ENCODE results near the gene MYO9B. TPM values are rescaled to one million over a fixed set of nuclear protein-coding genes. Genes with fewer than 3 reads are reported as not detected.
A peak's percentile ranks its signal among the peaks of the same experiment; 100 is the strongest.

The MYO9B gene
- total and polyA plus RNA-seq, 4 donors: 44.3 to 121 (median 97.2) TPM

- no peaks in the 10 kb centered on the region for H3K9me3 ChIP-seq (ENCODE audit: control insufficient read depth in 4 of 4, insufficient read depth in 3 of 4, low read length in 3 of 4)
- no peak for ATAC-seq (ENCODE audit: insufficient read depth, low FRiP score)
- H3K4me1 ChIP-seq (ENCODE audit: control insufficient read depth in 5 of 5, insufficient read depth in 5 of 5, low read length in 5 of 5): peaks cover 0 to 3% (median 0%) of the 10 kb centered on the region in 5 donors
- H3K4me3 ChIP-seq: no peak overlapping the region
- no peak for DNase-seq
- peaks cover 12 to 44% (median 24%) of the 10 kb centered on the region in 4 donors for H3K36me3 ChIP-seq (ENCODE audit: control insufficient read depth in 4 of 4, insufficient read depth in 4 of 4, low read length in 4 of 4)
- no peak overlapping the region for H3K27ac ChIP-seq (ENCODE audit: low read depth in 1 of 2, low read length in 1 of 2)
- H3K9ac ChIP-seq (ENCODE audit: insufficient read depth in 1 of 2, low read length in 2 of 2): no peak overlapping the region
- no peak for TF ChIP-seq CTCF (IDR thresholded peaks at IDR 0.05; ENCODE audit: control extremely low read depth, extremely low read depth)
- 95 to 96% methylated on average over 10 of the region's 10 CpGs for WGBS, 2 donors
- H3K27me3 ChIP-seq (ENCODE audit: control insufficient read depth in 3 of 3, insufficient read depth in 3 of 3, low read length in 2 of 3): no peaks in the 10 kb centered on the region
Observed at GRCh38 chr19:17153996-17154395, 78.4 kb downstream of the MYO9B start.

- DNase-seq: no peak
- Histone ChIP-seq H3K27me3 (ENCODE audit: control insufficient read depth in 3 of 3, insufficient read depth in 3 of 3, low read length in 2 of 3) (no peaks in the 10 kb centered on the region), H3K27ac (ENCODE audit: low read depth in 1 of 2, low read length in 1 of 2) (no peak overlapping the region), H3K9ac (ENCODE audit: insufficient read depth in 1 of 2, low read length in 2 of 2) (no peak overlapping the region), H3K36me3 (ENCODE audit: control insufficient read depth in 4 of 4, insufficient read depth in 4 of 4, low read length in 4 of 4) (peaks cover 23 to 53% (median 27%) of the 10 kb centered on the region in 4 donors), H3K9me3 (ENCODE audit: control insufficient read depth in 4 of 4, insufficient read depth in 3 of 4, low read length in 3 of 4) (peaks cover 0 to 2% (median 0%) of the 10 kb centered on the region in 4 donors), H3K4me3 (no peak overlapping the region), H3K4me1 (ENCODE audit: control insufficient read depth in 5 of 5, insufficient read depth in 5 of 5, low read length in 5 of 5) (no peaks in the 10 kb centered on the region)
- ATAC-seq (ENCODE audit: insufficient read depth, low FRiP score): no peak
- TF ChIP-seq CTCF (IDR thresholded peaks at IDR 0.05; ENCODE audit: control extremely low read depth, extremely low read depth): no peak
- WGBS, 2 donors: 98 to 99% methylated on average over 7 of the region's 7 CpGs
Observed at GRCh38 chr19:17155251-17155650, 79.7 kb downstream of the MYO9B start.

GRCh38 chr19:17156296-17156946 is 80.8 kb downstream of the MYO9B start:
- peaks cover 24 to 58% (median 28%) of the 10 kb centered on the region in 4 donors for H3K36me3 ChIP-seq (ENCODE audit: control insufficient read depth in 4 of 4, insufficient read depth in 4 of 4, low read length in 4 of 4)
- H3K27me3 ChIP-seq (ENCODE audit: control insufficient read depth in 3 of 3, insufficient read depth in 3 of 3, low read length in 2 of 3): no peaks in the 10 kb centered on the region

More at GRCh38 chr19:17156296-17156946, 80.8 kb downstream of the MYO9B start:
- H3K4me1 ChIP-seq (ENCODE audit: control insufficient read depth in 5 of 5, insufficient read depth in 5 of 5, low read length in 5 of 5): no peaks in the 10 kb centered on the region
- no peak overlapping the region for H3K9ac ChIP-seq (ENCODE audit: insufficient read depth in 1 of 2, low read length in 2 of 2)
- H3K9me3 ChIP-seq (ENCODE audit: control insufficient read depth in 4 of 4, insufficient read depth in 3 of 4, low read length in 3 of 4): peaks cover 0 to 2% (median 0%) of the 10 kb centered on the region in 4 donors
- 92 to 95% methylated on average over 11 of the region's 11 CpGs for WGBS, 2 donors
- ATAC-seq (ENCODE audit: insufficient read depth, low FRiP score) (no peak), DNase-seq (no peak)
- H3K27ac ChIP-seq (ENCODE audit: low read depth in 1 of 2, low read length in 1 of 2): peak overlapping the region in 1 of 2 donors; percentile 63
- TF ChIP-seq CTCF (IDR thresholded peaks at IDR 0.05; ENCODE audit: control extremely low read depth, extremely low read depth): no peak
- no peak overlapping the region for H3K4me3 ChIP-seq
